GM12878 (cell line): ENCODE measurements around the gene DCDC2C.

Experiments
- GABPA ChIP-seq: IDR thresholded peaks from 2 replicates; pipeline ENCODE4 v1.6.1; 2014; ENCODE audit warnings: antibody characterized with exemption, low read depth, mild to moderate bottlenecking, inconsistent platforms
- MXI1 ChIP-seq: fragments of 150-350 bp; IDR thresholded peaks from 2 replicates; pipeline ENCODE4 v1.6.1; 2011; ENCODE audit warnings: low read depth, mild to moderate bottlenecking, inconsistent platforms, low read length, improper control_type of control experiment
- NR2C2 ChIP-seq: IDR thresholded peaks from 2 replicates; pipeline ENCODE4 v1.6.1; 2011; ENCODE audit warnings: borderline replicate concordance, low read depth; ENCODE audit not compliant: control insufficient read depth, insufficient read length
- POLR2A ChIP-seq: IDR thresholded peaks from 2 replicates; pipeline ENCODE4 v1.6.1; 2011; ENCODE audit warnings: low read depth, mild to moderate bottlenecking, low read length
- SMC3 ChIP-seq: IDR thresholded peaks from 2 replicates; pipeline ENCODE4 v1.6.1; 2011; ENCODE audit warnings: low read length, improper control_type of control experiment, borderline replicate concordance
- SP1 ChIP-seq: IDR thresholded peaks from one replicate; pipeline ENCODE4 v1.6.1; 2011; ENCODE audit warnings: low read depth, low read length
- SUZ12 ChIP-seq: fragments of 200-600 bp; sonication (generic); IDR thresholded peaks from one replicate; pipeline ENCODE4 v1.6.1; 2018; ENCODE audit warnings: antibody characterized with exemption, mild to moderate bottlenecking; ENCODE audit not compliant: unreplicated experiment
- TARDBP ChIP-seq: IDR thresholded peaks from 2 replicates; pipeline ENCODE4 v1.6.1; 2016; ENCODE audit warnings: borderline replicate concordance
- ZNF24 ChIP-seq: fragments of 450-650 bp; IDR thresholded peaks from 2 replicates; pipeline ENCODE4 v1.6.1; 2017; ENCODE audit warnings: antibody characterized with exemption, mild to moderate bottlenecking
- TF ChIP-seq, protein P1 (sequence below): IDR thresholded peaks from 2 replicates; pipeline ENCODE4 v1.6.1; 2012; ENCODE audit warnings: improper control_type of control experiment, low read depth, low read length; ENCODE audit not compliant: insufficient replicate concordance

- TF ChIP-seq TARDBP, result no peak
- no peak for TF ChIP-seq GABPA
- TF ChIP-seq POLR2A, result no peak
- TF ChIP-seq, protein P1, sequence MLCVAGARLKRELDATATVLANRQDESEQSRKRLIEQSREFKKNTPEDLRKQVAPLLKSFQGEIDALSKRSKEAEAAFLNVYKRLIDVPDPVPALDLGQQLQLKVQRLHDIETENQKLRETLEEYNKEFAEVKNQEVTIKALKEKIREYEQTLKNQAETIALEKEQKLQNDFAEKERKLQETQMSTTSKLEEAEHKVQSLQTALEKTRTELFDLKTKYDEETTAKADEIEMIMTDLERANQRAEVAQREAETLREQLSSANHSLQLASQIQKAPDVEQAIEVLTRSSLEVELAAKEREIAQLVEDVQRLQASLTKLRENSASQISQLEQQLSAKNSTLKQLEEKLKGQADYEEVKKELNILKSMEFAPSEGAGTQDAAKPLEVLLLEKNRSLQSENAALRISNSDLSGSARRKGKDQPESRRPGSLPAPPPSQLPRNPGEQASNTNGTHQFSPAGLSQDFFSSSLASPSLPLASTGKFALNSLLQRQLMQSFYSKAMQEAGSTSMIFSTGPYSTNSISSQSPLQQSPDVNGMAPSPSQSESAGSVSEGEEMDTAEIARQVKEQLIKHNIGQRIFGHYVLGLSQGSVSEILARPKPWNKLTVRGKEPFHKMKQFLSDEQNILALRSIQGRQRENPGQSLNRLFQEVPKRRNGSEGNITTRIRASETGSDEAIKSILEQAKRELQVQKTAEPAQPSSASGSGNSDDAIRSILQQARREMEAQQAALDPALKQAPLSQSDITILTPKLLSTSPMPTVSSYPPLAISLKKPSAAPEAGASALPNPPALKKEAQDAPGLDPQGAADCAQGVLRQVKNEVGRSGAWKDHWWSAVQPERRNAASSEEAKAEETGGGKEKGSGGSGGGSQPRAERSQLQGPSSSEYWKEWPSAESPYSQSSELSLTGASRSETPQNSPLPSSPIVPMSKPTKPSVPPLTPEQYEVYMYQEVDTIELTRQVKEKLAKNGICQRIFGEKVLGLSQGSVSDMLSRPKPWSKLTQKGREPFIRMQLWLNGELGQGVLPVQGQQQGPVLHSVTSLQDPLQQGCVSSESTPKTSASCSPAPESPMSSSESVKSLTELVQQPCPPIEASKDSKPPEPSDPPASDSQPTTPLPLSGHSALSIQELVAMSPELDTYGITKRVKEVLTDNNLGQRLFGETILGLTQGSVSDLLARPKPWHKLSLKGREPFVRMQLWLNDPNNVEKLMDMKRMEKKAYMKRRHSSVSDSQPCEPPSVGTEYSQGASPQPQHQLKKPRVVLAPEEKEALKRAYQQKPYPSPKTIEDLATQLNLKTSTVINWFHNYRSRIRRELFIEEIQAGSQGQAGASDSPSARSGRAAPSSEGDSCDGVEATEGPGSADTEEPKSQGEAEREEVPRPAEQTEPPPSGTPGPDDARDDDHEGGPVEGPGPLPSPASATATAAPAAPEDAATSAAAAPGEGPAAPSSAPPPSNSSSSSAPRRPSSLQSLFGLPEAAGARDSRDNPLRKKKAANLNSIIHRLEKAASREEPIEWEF, result no peak
- no peak for TF ChIP-seq ZNF24
- TF ChIP-seq SP1, result no peak
- TF ChIP-seq SUZ12, result no peak
- TF ChIP-seq SMC3, result no peak
- no peak for TF ChIP-seq NR2C2
- no peak for TF ChIP-seq MXI1
These were observed 161.8 kb downstream of the DCDC2C start for GRCh38 chr2:3864943-3865865.
